IMR-90 (cell line): ENCODE measurements around the gene CXADR. TPM values are rescaled to one million over a fixed set of nuclear protein-coding genes. Genes with fewer than 3 reads are reported as not detected.

ENCODE experiments used
- ATAC-seq: fragments of 200-7000 bp; cut with Tn5 transposase; 2 replicates; pipeline ENCODE4 v1.9.1; 2020; ENCODE audit warnings: low read depth, mild to moderate bottlenecking, moderate library complexity
- BruUV-seq: library from RNA; stranded (reverse); fragments of 400-500 nt; replicated peaks from 2 replicates; lab custom pipeline; 2021; lab: Mats Ljungman, UMichigan
- CTCF ChIA-PET: fragments of 300-600 bp; formaldehyde crosslinking; extraction: SDS; loops from one replicate; lab custom pipeline; 2021; ENCODE audit warnings: antibody characterized with exemption; lab: Yijun Ruan, JAX
- POLR2A ChIA-PET: fragments of 300-600 bp; sonication (Branson Sonifier 250); formaldehyde crosslinking; loops from one replicate; lab custom pipeline; 2022; ENCODE audit warnings: antibody characterized with exemption; ENCODE audit not compliant: unreplicated experiment; lab: Charles Lee
- DNase-seq: peaks from one replicate; pipeline ENCODE4 v3.0.0; 2013
- H2AFZ ChIP-seq: replicated peaks from 2 replicates; pipeline ENCODE3; 2013; ENCODE audit warnings: low read length, mild to moderate bottlenecking; ENCODE audit not compliant: poor library complexity
- H2AK5ac ChIP-seq: 2 replicates; pipeline ENCODE4 v1.6.1; 2013; ENCODE audit warnings: low read depth, low read length, inconsistent platforms
- H2AK9ac ChIP-seq: replicated peaks from 2 replicates; pipeline ENCODE3; 2013; ENCODE audit warnings: mild to moderate bottlenecking, low read depth, low read length, moderate library complexity; ENCODE audit not compliant: poor library complexity
- H2BK120ac ChIP-seq: 2 replicates; pipeline ENCODE4 v1.6.1; 2013; ENCODE audit warnings: low read depth, low read length, inconsistent platforms
- H2BK15ac ChIP-seq: 3 replicates; pipeline ENCODE4 v1.6.1; 2013; ENCODE audit warnings: low read depth, low read length, inconsistent platforms
- H2BK20ac ChIP-seq: 2 replicates; pipeline ENCODE4 v1.6.1; 2013; ENCODE audit warnings: low read depth, mild to moderate bottlenecking, inconsistent platforms, low read length, moderate library complexity
- H2BK5ac ChIP-seq: 2 replicates; pipeline ENCODE4 v1.6.1; 2013; ENCODE audit warnings: mild to moderate bottlenecking, low read depth, low read length, inconsistent platforms; ENCODE audit not compliant: poor library complexity, severe bottlenecking
- H3K14ac ChIP-seq: replicated peaks from 2 replicates; pipeline ENCODE4 v1.6.1; 2013; ENCODE audit warnings: low read depth, low read length, inconsistent platforms
- H3K18ac ChIP-seq: 2 replicates; pipeline ENCODE4 v1.6.1; 2013; ENCODE audit warnings: low read depth, low read length, control low read depth
- H3K23ac ChIP-seq: 2 replicates; pipeline ENCODE4 v1.6.1; 2013; ENCODE audit warnings: low read depth, low read length, inconsistent platforms
- H3K27ac ChIP-seq: 2 replicates; pipeline ENCODE4 v1.5.1; 2013; ENCODE audit warnings: mild to moderate bottlenecking, control low read depth, low read length; ENCODE audit not compliant: insufficient read depth
- H3K27me3 ChIP-seq: 2 replicates; pipeline ENCODE4 v1.6.1; 2013; ENCODE audit warnings: low read length; ENCODE audit not compliant: control insufficient read depth, insufficient read depth
- H3K36me3 ChIP-seq: 2 replicates; pipeline ENCODE4 v1.6.1; 2013; ENCODE audit warnings: low read length, mixed read lengths; ENCODE audit not compliant: control insufficient read depth, insufficient read depth
- H3K4ac ChIP-seq: 2 replicates; pipeline ENCODE4 v1.6.1; 2013; ENCODE audit warnings: low read depth, low read length, inconsistent platforms
- H3K4me1 ChIP-seq: 2 replicates; pipeline ENCODE4 v1.6.1; 2013; ENCODE audit warnings: low read length, mixed read lengths; ENCODE audit not compliant: control insufficient read depth, insufficient read depth
- H3K4me2 ChIP-seq: 2 replicates; pipeline ENCODE4 v1.6.1; 2013; ENCODE audit warnings: low read depth, mild to moderate bottlenecking, control low read depth, low read length, moderate library complexity
- H3K4me3 ChIP-seq: 2 replicates; pipeline ENCODE4 v1.5.1; 2013; ENCODE audit warnings: low read depth, mild to moderate bottlenecking, control low read depth, low read length, moderate library complexity; ENCODE audit not compliant: insufficient read depth
- H3K56ac ChIP-seq: 2 replicates; pipeline ENCODE4 v1.6.1; 2013; ENCODE audit warnings: low read length, inconsistent platforms; ENCODE audit not compliant: insufficient read depth; ENCODE audit errors: extremely low read depth
- H3K79me1 ChIP-seq, 2 experiments: 2 replicates each; pipeline ENCODE4 v1.6.1; 2013; ENCODE audit warnings: low read length in 2 of 2, inconsistent platforms in 1 of 2, low read depth in 1 of 2
- H3K9ac ChIP-seq: 2 replicates; pipeline ENCODE4 v1.6.1; 2013; ENCODE audit warnings: low read depth, low read length, control low read depth
- H3K9me1 ChIP-seq: 2 replicates; pipeline ENCODE4 v1.6.1; 2013; ENCODE audit warnings: low read length, inconsistent platforms; ENCODE audit not compliant: insufficient read depth
- H3K9me3 ChIP-seq: 2 replicates; pipeline ENCODE4 v1.6.1; 2013; ENCODE audit warnings: low read length; ENCODE audit not compliant: control insufficient read depth, insufficient read depth
- H4K20me1 ChIP-seq: 2 replicates; pipeline ENCODE4 v1.6.1; 2013; ENCODE audit warnings: low read length, inconsistent platforms; ENCODE audit not compliant: insufficient read depth
- H4K5ac ChIP-seq: 2 replicates; pipeline ENCODE4 v1.6.1; 2013; ENCODE audit warnings: mild to moderate bottlenecking, low read depth, low read length, control low read depth
- H4K8ac ChIP-seq, 2 experiments: 2 replicates each; pipeline ENCODE4 v1.6.1; 2013; ENCODE audit warnings: low read depth in 2 of 2, low read length in 2 of 2, control low read depth in 1 of 2, inconsistent platforms in 1 of 2
- H4K91ac ChIP-seq: 2 replicates; pipeline ENCODE4 v1.6.1; 2013; ENCODE audit warnings: low read depth, low read length, inconsistent platforms; ENCODE audit not compliant: insufficient read depth
- BHLHE40 ChIP-seq: fragments of 150-350 bp; IDR thresholded peaks from 2 replicates; pipeline ENCODE4 v1.6.1; 2016; ENCODE audit warnings: mild to moderate bottlenecking, low read depth, low read length
- CEBPB ChIP-seq: IDR thresholded peaks from 2 replicates; pipeline ENCODE4 v1.6.1; 2012; ENCODE audit warnings: low read depth, low read length, improper control_type of control experiment
- CHD1 ChIP-seq: IDR thresholded peaks from 2 replicates; pipeline ENCODE4 v1.6.1; 2012; ENCODE audit warnings: low read depth, low read length, improper control_type of control experiment
- FOS ChIP-seq: fragments of 150-350 bp; IDR thresholded peaks from 2 replicates; pipeline ENCODE4 v1.6.1; 2016; ENCODE audit warnings: low read depth, low read length
- MAFK ChIP-seq: IDR thresholded peaks from 2 replicates; pipeline ENCODE4 v1.6.1; 2012; ENCODE audit warnings: low read depth, low read length, improper control_type of control experiment
- MAZ ChIP-seq: IDR thresholded peaks from 2 replicates; pipeline ENCODE4 v1.6.1; 2012; ENCODE audit warnings: low read depth, mild to moderate bottlenecking, low read length, improper control_type of control experiment, moderate library complexity, borderline replicate concordance
- MXI1 ChIP-seq: IDR thresholded peaks from 2 replicates; pipeline ENCODE4 v1.6.1; 2012; ENCODE audit warnings: low read depth, mild to moderate bottlenecking, low read length, moderate library complexity, borderline replicate concordance
- NFE2L2 ChIP-seq: fragments of 150-350 bp; IDR thresholded peaks from 2 replicates; pipeline ENCODE4 v1.6.1; 2016; ENCODE audit warnings: low read depth, mild to moderate bottlenecking, low read length
- POLR2A ChIP-seq: IDR thresholded peaks from 2 replicates; pipeline ENCODE4 v1.6.1; 2012; ENCODE audit warnings: mild to moderate bottlenecking, low read depth, low read length
- RAD21 ChIP-seq: IDR thresholded peaks from 2 replicates; pipeline ENCODE4 v1.6.1; 2012; ENCODE audit warnings: low read length, improper control_type of control experiment
- RCOR1 ChIP-seq: IDR thresholded peaks from 2 replicates; pipeline ENCODE4 v1.6.1; 2012; ENCODE audit warnings: mild to moderate bottlenecking, low read length, improper control_type of control experiment; ENCODE audit not compliant: insufficient replicate concordance
- RFX5 ChIP-seq: IDR thresholded peaks from 2 replicates; pipeline ENCODE4 v1.8.0; 2012; ENCODE audit warnings: low read depth, mild to moderate bottlenecking, low read length, moderate library complexity
- SMC3 ChIP-seq: fragments of 150-350 bp; IDR thresholded peaks from 2 replicates; pipeline ENCODE4 v1.6.1; 2016; ENCODE audit warnings: low read depth, mild to moderate bottlenecking, antibody characterized with exemption, low read length, moderate library complexity
- WGBS, 2 experiments: methylation state at CpG; one replicate each; pipeline versions ENCODE4 v1.1.5 to v1.1.7; 2013; ENCODE audit warnings: missing lambda C conversion rate in 2 of 2; ENCODE audit not compliant: insufficient read length in 1 of 2; ENCODE audit errors: extremely low coverage in 2 of 2; 5-methylcytosine and 5-hydroxymethylcytosine counted together
- dilution Hi-C: fragments of 300-500 bp; cut with HindIII; formaldehyde crosslinking; loops from one replicate; pipeline ENCODE4 v1.14.3; 2018; ENCODE audit warnings: low sequenced_read_pairs; ENCODE audit not compliant: unreplicated experiment
- in situ Hi-C: fragments of 300-500 bp; cut with MboI; formaldehyde crosslinking; loops from 3 replicates; pipeline ENCODE4 v1.14.3; 2019; ENCODE audit warnings: low sequenced_read_pairs, inconsistent platforms, mixed read lengths
- intact Hi-C: fragments of 100-400 bp; cut with micrococcal nuclease; formaldehyde crosslinking; loops from 2 replicates; pipeline ENCODE4 v1.10.0; 2022
- polyA plus RNA-seq, 3 experiments: library from polyadenylated mRNA; depleted of rRNA; stranded (reverse); fragments of >200 nt; gene quantifications; 2 replicates each; pipeline ENCODE4 v1.2.3, GENCODE V29; 2012; ENCODE audit warnings: low replicate concordance in 1 of 3
- total RNA-seq: library from RNA; depleted of rRNA; stranded (reverse); fragments of >200 nt; gene quantifications from 2 replicates; pipeline ENCODE4 v1.2.3, GENCODE V29; 2012
- TF ChIP-seq, protein P1 (sequence below): fragments of 150-350 bp; IDR thresholded peaks from 2 replicates; pipeline ENCODE4 v1.6.1; 2017; ENCODE audit warnings: mild to moderate bottlenecking, antibody characterized with exemption, low read length, low read depth
- TF ChIP-seq, protein P2 (sequence below): conservative IDR thresholded peaks from 2 replicates; pipeline ENCODE4 v1.5.1; 2012; ENCODE audit warnings: mild to moderate bottlenecking, low read depth, low read length, improper control_type of control experiment
- TF ChIP-seq, protein P3 (sequence below): fragments of 150-350 bp; IDR thresholded peaks from 2 replicates; pipeline ENCODE4 v1.6.1; 2016; ENCODE audit warnings: low read depth, mild to moderate bottlenecking, low read length, moderate library complexity, borderline replicate concordance

Gene CXADR
- total and polyA plus RNA-seq, 2 of the 4 experiments (the other 2 are of a cell fraction), result 0.21 to 1.1 TPM

DNA sequence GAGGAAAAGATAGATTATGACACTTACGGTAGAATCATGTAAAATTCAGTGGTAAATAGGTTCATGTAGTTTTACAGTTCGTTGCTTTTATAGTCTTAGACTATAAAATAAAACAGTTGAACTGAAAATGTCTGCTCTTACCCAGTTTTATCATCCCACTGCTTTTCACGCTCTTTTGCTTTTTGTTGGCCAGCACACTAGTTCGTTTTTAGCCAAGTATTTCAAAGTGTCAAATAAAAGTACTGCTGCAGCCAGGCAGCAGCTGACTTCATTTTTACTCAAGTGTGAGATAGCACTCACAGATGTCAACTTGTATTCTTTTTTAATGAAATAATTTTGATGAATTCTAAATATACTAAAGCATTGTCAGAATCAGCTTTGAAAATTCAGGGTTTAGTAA is 118.4 kb downstream of the CXADR start:
- Histone ChIP-seq H4K5ac (no peak overlapping the region), H3K56ac (no peak overlapping the region), H4K20me1 (no peaks in the 10 kb centered on the region), H3K4me2 (no peak overlapping the region), H3K18ac (no peak overlapping the region), H3K27me3 (no peaks in the 10 kb centered on the region), H2BK15ac (no peak overlapping the region), H3K4ac (no peak overlapping the region), H3K9me1 (no peaks in the 10 kb centered on the region), H2AK5ac (no peak overlapping the region), H2BK20ac (no peak overlapping the region), H3K4me3 (no peak overlapping the region), H4K91ac (no peak overlapping the region), H2AFZ (no peak overlapping the region), H2AK9ac (no peak overlapping the region), H4K8ac (no peak overlapping the region), H3K9ac (no peak overlapping the region), H3K14ac (no peak overlapping the region), H3K4me1 (no peaks in the 10 kb centered on the region), H3K36me3 (no peaks in the 10 kb centered on the region), H2BK5ac (no peak overlapping the region), H3K79me1 (no peaks in the 10 kb centered on the region), H3K23ac (no peak overlapping the region), H3K27ac (no peak overlapping the region), H2BK120ac (no peak overlapping the region), H3K9me3 (no peaks in the 10 kb centered on the region)
- ChIA-PET POLR2A (no interaction called here), CTCF (interaction anchor here (1.0 kb wide), 1 partner anchor 9 kb away, joined by 4 read pairs; no protein-coding TSS in a partner anchor)
- dilution Hi-C loops (no loop called here), intact Hi-C loops (no loop called here), in situ Hi-C loops (no loop called here)
- no peak for TF ChIP-seq RCOR1
- TF ChIP-seq, protein P1, sequence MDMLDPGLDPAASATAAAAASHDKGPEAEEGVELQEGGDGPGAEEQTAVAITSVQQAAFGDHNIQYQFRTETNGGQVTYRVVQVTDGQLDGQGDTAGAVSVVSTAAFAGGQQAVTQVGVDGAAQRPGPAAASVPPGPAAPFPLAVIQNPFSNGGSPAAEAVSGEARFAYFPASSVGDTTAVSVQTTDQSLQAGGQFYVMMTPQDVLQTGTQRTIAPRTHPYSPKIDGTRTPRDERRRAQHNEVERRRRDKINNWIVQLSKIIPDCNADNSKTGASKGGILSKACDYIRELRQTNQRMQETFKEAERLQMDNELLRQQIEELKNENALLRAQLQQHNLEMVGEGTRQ, result no peak
- TF ChIP-seq CHD1, result no peak
- TF ChIP-seq MAFK, result no peak
- TF ChIP-seq FOS, result no peak
- TF ChIP-seq RFX5, result no peak
- TF ChIP-seq SMC3, result no peak
- TF ChIP-seq MXI1, result no peak
- no peak for TF ChIP-seq BHLHE40
- TF ChIP-seq CEBPB, result no peak
- TF ChIP-seq POLR2A, result no peak
- TF ChIP-seq, protein P2, sequence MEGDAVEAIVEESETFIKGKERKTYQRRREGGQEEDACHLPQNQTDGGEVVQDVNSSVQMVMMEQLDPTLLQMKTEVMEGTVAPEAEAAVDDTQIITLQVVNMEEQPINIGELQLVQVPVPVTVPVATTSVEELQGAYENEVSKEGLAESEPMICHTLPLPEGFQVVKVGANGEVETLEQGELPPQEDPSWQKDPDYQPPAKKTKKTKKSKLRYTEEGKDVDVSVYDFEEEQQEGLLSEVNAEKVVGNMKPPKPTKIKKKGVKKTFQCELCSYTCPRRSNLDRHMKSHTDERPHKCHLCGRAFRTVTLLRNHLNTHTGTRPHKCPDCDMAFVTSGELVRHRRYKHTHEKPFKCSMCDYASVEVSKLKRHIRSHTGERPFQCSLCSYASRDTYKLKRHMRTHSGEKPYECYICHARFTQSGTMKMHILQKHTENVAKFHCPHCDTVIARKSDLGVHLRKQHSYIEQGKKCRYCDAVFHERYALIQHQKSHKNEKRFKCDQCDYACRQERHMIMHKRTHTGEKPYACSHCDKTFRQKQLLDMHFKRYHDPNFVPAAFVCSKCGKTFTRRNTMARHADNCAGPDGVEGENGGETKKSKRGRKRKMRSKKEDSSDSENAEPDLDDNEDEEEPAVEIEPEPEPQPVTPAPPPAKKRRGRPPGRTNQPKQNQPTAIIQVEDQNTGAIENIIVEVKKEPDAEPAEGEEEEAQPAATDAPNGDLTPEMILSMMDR, result no peak
- TF ChIP-seq NFE2L2, result no peak
- no peak for TF ChIP-seq MAZ
- TF ChIP-seq RAD21, result no peak
- TF ChIP-seq, protein P3, sequence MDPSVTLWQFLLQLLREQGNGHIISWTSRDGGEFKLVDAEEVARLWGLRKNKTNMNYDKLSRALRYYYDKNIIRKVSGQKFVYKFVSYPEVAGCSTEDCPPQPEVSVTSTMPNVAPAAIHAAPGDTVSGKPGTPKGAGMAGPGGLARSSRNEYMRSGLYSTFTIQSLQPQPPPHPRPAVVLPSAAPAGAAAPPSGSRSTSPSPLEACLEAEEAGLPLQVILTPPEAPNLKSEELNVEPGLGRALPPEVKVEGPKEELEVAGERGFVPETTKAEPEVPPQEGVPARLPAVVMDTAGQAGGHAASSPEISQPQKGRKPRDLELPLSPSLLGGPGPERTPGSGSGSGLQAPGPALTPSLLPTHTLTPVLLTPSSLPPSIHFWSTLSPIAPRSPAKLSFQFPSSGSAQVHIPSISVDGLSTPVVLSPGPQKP, result no peak
- DNase-seq (no peak), ATAC-seq (no peak)
- BruUV-seq, result no TSS peak
- WGBS, 2 experiments, result no CpG with 5 or more reads among the region's 4 CpGs
